ENCODE data around the gene RNF14.

RNF14 gene

GRCh38 chr5:141949511-141949910 is 19.4 kb upstream of the RNF14 start:
- TF ChIP-seq, protein P1, sequence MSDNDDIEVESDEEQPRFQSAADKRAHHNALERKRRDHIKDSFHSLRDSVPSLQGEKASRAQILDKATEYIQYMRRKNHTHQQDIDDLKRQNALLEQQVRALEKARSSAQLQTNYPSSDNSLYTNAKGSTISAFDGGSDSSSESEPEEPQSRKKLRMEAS (IDR thresholded peaks at IDR 0.05): no peak
- TF ChIP-seq NFIC (IDR thresholded peaks at IDR 0.05): no peak
- no peak for TF ChIP-seq YY1 (IDR thresholded peaks at IDR 0.05; ENCODE audit: low read depth)
- no peak for TF ChIP-seq CREB1 (IDR thresholded peaks at IDR 0.05; ENCODE audit: low read depth)

DNA sequence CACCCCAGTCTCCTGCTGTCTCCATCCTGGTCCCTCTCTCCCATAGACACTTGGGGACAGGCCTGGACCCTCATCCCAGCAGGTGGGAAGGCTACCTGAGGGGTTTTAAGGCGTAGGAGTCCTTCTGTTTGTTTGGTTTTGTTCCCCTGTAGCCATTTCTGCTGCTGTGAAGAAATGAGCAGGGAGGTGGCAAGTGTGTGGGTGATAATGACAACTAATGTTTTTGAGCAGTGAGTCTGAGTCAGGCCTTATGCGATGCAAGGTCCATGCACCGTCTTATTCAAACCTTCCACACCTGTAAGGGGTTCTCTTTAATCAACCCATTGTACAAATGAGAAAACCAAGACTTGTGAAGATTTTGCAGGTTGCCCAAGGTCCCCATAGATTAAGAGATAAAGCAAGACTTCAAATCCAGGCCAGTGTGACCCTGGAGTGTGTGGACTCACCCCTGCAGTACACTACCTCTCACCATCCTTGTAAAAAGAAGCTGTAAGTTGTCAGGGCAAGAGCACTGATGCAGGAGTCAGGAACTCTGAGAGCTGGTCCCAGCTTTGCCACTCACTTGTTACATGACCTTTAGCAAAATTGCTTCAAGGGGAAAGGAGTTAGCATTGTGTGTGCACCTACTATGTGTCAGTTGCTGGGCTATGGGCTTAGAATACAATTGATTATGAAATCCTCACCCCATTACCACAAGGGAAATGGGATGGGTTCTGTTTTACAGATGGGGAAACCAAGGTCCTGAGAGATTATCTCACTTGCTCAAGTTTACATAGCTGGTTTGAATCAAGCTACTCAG is 18.5 kb upstream of the RNF14 start:
- TF ChIP-seq TAF1 (IDR thresholded peaks at IDR 0.05; ENCODE audit: low read depth) (no peak), EP300 (IDR thresholded peaks at IDR 0.05; ENCODE audit: borderline replicate concordance) (no peak), NFIC (IDR thresholded peaks at IDR 0.05) (no peak), EGR1 (IDR thresholded peaks at IDR 0.05) (no peak), CEBPB (IDR thresholded peaks at IDR 0.05) (no peak), RAD21 (IDR thresholded peaks at IDR 0.05; ENCODE audit: low read depth) (no peak), YY1 (IDR thresholded peaks at IDR 0.05; ENCODE audit: low read depth) (no peak), FOXM1 (IDR thresholded peaks at IDR 0.05; ENCODE audit: borderline replicate concordance, low read depth) (no peak), TEAD4 (IDR thresholded peaks at IDR 0.05) (no peak), CREB1 (IDR thresholded peaks at IDR 0.05; ENCODE audit: low read depth) (no peak), REST (IDR thresholded peaks at IDR 0.05; ENCODE audit: low read depth) (no peak), ZBTB7A (IDR thresholded peaks at IDR 0.05; ENCODE audit: low read depth) (no peak), TCF12 (IDR thresholded peaks at IDR 0.05; ENCODE audit: low read depth) (no peak)
- TF ChIP-seq, protein P1 (IDR thresholded peaks at IDR 0.05): no peak
- TF ChIP-seq, protein P2, sequence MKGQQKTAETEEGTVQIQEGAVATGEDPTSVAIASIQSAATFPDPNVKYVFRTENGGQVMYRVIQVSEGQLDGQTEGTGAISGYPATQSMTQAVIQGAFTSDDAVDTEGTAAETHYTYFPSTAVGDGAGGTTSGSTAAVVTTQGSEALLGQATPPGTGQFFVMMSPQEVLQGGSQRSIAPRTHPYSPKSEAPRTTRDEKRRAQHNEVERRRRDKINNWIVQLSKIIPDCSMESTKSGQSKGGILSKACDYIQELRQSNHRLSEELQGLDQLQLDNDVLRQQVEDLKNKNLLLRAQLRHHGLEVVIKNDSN (IDR thresholded peaks at IDR 0.05): no peak

DNA sequence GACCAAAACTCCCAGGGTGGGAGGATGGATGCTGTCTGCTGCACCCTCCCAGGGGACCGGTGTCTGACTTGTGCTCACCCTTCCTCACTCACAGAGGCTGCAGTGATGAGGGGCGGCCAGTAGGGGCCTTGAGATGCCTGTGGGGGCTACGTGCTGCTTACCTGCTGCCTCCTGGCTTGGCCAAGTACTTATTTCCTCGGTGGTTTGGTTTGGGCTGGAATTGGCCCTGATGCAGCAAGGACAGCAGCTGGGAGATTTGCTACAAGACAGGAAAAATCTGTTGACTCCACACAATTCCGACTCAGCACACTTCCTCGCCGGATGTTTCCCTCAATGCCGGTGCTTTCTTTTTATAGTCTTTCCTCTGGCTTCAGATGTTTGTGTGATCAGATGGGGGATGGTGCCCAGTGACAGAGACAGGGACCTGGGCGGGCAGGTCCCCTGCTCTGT is 17.5 kb upstream of the RNF14 start:
- TF ChIP-seq, protein P2 (IDR thresholded peaks at IDR 0.05): no peak
- no peak for TF ChIP-seq ZBTB7A (IDR thresholded peaks at IDR 0.05; ENCODE audit: low read depth)
- TF ChIP-seq CREB1 (IDR thresholded peaks at IDR 0.05; ENCODE audit: low read depth): no peak
- TF ChIP-seq FOXM1 (IDR thresholded peaks at IDR 0.05; ENCODE audit: borderline replicate concordance, low read depth): no peak
- no peak for TF ChIP-seq NFIC (IDR thresholded peaks at IDR 0.05)
- no peak for TF ChIP-seq YY1 (IDR thresholded peaks at IDR 0.05; ENCODE audit: low read depth)
- TF ChIP-seq, protein P1 (IDR thresholded peaks at IDR 0.05): no peak
- no peak for TF ChIP-seq RAD21 (IDR thresholded peaks at IDR 0.05; ENCODE audit: low read depth)
- TF ChIP-seq EGR1 (IDR thresholded peaks at IDR 0.05): no peak
- TF ChIP-seq TAF1 (IDR thresholded peaks at IDR 0.05; ENCODE audit: low read depth): no peak
- no peak for TF ChIP-seq REST (IDR thresholded peaks at IDR 0.05; ENCODE audit: low read depth)
- TF ChIP-seq TEAD4 (IDR thresholded peaks at IDR 0.05): no peak
- TF ChIP-seq EP300 (IDR thresholded peaks at IDR 0.05; ENCODE audit: borderline replicate concordance): no peak
- no peak for TF ChIP-seq CEBPB (IDR thresholded peaks at IDR 0.05)
- TF ChIP-seq TCF12 (IDR thresholded peaks at IDR 0.05; ENCODE audit: low read depth): no peak

GRCh38 chr5:141952020-141952419 is 16.9 kb upstream of the RNF14 start:
- TF ChIP-seq RAD21 (IDR thresholded peaks at IDR 0.05; ENCODE audit: low read depth): no peak
- TF ChIP-seq, protein P1 (IDR thresholded peaks at IDR 0.05): no peak
- no peak for TF ChIP-seq REST (IDR thresholded peaks at IDR 0.05; ENCODE audit: low read depth)
- no peak for TF ChIP-seq EP300 (IDR thresholded peaks at IDR 0.05; ENCODE audit: borderline replicate concordance)
- TF ChIP-seq TCF12 (IDR thresholded peaks at IDR 0.05; ENCODE audit: low read depth): no peak
- TF ChIP-seq, protein P2 (IDR thresholded peaks at IDR 0.05): no peak
- no peak for TF ChIP-seq CREB1 (IDR thresholded peaks at IDR 0.05; ENCODE audit: low read depth)
- no peak for TF ChIP-seq EGR1 (IDR thresholded peaks at IDR 0.05)
- TF ChIP-seq CEBPB (IDR thresholded peaks at IDR 0.05): no peak
- no peak for TF ChIP-seq ZBTB7A (IDR thresholded peaks at IDR 0.05; ENCODE audit: low read depth)
- TF ChIP-seq YY1 (IDR thresholded peaks at IDR 0.05; ENCODE audit: low read depth): no peak
- TF ChIP-seq TAF1 (IDR thresholded peaks at IDR 0.05; ENCODE audit: low read depth): no peak
- TF ChIP-seq FOXM1 (IDR thresholded peaks at IDR 0.05; ENCODE audit: borderline replicate concordance, low read depth): no peak
